ENCODE measurements around the gene OR10G3.
"Not testable (repeated sequence)": the region's sequence is repeated elsewhere in the genome, so short reads cannot be mapped to it uniquely, and the experiment has no call there.

The OR10G3 gene

DNA sequence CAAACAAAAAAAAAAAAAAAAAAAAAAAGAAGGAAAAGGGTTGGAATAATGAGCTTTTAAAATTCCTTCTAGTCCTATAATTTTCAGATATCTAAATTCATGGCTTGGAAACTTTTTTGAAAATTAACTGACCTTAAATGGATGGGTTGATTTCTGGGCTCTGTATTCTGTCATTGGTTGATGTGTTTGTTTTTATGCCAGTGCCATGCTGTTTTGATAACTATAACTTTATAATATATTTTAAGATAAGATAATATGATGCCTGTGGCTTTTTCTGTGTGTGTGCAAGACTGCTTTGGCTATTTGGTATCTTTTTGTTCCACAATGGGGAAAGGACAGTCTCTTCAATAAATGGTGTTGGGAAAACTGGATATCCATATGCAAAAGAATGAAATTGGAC, 7.3 kb downstream of the OR10G3 start:
- no peak for DNase-seq (ENCODE audit: extremely low read depth, low read depth)
- no peak for TF ChIP-seq CTCF (IDR thresholded peaks at IDR 0.05; ENCODE audit: low read depth, low read length)

- TF ChIP-seq CTCF (IDR thresholded peaks at IDR 0.05; ENCODE audit: low read depth, low read length), result no peak
- no peak for DNase-seq (ENCODE audit: extremely low read depth, low read depth)
Observed at GRCh38 chr14:21558703-21559170, 21.1 kb downstream of the OR10G3 start.

GRCh38 chr14:21557084-21557901, 22.6 kb downstream of the OR10G3 start:
- peak; percentile 67 for DNase-seq (ENCODE audit: extremely low read depth, low read depth)

DNA sequence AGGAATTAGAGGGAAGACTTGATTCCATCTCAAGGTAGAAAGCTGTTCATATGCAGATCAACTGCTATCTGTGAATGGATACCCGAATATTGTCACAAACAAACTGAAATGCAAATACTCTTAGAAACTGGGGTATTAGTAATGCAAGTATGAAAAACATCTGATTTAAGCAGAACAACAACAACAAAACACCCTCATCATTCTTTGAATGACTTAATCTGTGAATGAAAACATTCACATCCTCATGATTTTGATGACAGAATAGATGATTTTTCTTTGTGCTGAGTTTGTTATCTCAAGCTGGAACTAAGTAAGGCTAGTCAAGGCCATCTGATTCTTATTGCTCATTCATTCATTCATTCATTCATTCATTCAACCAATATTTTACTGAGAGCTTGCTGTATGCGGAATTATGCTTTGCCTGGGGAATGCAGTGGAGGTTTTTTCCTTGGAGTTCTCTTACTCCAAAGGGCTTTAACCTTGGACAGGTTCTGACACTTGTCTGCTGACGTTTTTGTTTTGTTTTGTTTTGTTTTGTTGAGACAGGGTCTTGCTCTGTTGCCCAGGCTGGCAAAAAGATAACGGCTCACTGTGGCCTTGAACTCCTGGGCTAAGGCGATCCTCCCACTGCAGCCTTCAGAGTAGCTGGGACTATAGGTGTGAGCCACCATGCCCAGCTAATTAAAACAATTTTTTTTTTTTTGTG, 23.3 kb downstream of the OR10G3 start:
- no peak for DNase-seq (ENCODE audit: extremely low read depth, low read depth)
- TF ChIP-seq CTCF (IDR thresholded peaks at IDR 0.05; ENCODE audit: low read depth, low read length), result no peak

More at GRCh38 chr14:21557084-21557901, 22.6 kb downstream of the OR10G3 start:
- peak; percentile 60 for TF ChIP-seq CTCF (IDR thresholded peaks at IDR 0.05; ENCODE audit: low read depth, low read length)

GRCh38 chr14:21553266-21553665, 26.6 kb downstream of the OR10G3 start:
- TF ChIP-seq CTCF (IDR thresholded peaks at IDR 0.05; ENCODE audit: low read depth, low read length), result no peak
- no peak for DNase-seq (ENCODE audit: extremely low read depth, low read depth)

DNA sequence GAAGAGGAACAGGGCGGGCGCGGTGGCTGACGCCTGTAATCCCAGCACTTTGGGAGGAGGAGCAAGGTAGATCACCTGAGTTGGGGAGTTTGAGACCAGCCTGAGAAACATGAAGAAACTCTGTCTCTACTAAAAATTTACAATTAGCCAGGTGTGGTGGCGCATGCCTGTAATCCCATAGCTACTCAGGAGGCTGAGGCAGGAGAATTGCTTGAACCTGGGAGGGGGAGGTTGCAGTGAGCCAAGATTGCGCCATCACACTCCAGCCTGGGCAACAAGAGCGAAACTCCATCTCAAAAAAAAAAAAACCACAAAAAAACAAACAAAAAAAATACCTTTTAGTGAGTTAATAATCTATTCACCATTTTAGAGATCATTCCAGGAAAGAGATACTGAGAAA, 35.3 kb downstream of the OR10G3 start:
- DNase-seq (ENCODE audit: extremely low read depth, low read depth), result not testable (repeated sequence)

DNA sequence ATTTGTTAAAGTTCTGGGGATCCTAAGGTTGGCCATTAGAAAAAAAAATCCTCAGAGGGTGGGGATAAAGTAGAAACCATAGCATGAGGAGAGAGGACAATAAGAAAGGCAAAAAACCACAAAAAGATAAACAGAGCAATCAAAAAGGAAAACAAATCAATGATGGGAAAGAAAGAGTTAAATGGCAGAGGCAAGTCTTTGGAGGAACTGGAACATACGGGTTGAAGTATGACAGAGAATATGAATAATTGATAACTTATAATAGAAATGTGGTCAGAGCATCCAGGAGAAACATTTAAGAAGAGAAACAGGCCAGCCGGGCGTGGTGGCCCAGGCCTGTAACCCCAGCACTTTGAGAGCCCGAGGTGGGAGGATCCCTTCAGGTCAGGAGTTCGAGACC, 35.9 kb downstream of the OR10G3 start:
- TF ChIP-seq CTCF (IDR thresholded peaks at IDR 0.05; ENCODE audit: low read depth, low read length), result no peak
- no peak for DNase-seq (ENCODE audit: extremely low read depth, low read depth)
